NCI-H2227 treated with DMSO at 0.1 percent for 48 hours (cell line): ENCODE data around the gene PFAS.

Experiments used
- DNase-seq: peaks from one replicate; lab custom pipeline; 2025; lab: John Stamatoyannopoulos, UW

Gene PFAS

DNA sequence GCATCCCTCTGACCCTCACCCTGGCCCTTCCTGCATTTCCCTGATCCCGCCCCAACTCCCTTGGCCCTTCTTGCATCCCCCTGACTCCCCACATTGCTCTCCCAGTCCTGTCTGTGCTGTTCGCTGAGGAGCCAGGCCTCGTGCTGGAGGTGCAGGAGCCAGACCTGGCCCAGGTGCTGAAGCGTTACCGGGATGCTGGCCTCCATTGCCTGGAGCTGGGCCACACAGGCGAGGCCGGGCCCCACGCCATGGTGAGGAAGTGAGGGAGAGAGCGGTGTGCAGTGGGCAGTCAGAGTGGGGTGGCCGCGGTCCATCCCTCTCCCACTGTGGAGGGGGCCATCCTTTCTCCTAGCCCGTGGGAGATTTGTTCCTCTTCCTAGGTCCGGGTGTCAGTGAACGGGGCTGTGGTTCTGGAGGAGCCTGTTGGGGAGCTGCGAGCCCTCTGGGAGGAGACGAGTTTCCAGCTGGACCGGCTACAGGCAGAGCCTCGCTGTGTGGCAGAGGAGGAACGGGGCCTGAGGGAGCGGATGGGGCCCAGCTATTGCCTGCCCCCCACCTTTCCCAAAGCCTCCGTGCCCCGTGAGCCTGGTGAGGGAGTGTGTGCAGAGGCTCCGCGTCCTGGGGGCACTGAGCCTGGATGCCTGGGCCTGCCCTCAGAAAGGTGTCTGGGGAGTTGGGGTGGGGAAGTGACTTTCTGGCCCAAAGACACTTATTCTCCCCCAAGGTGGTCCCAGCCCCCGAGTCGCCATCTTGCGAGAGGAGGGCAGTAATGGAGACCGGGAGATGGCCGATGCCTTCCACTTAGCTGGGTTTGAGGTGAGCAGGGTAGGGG is 17.8 kb downstream of the PFAS start:
- DNase-seq: no peak

DNA sequence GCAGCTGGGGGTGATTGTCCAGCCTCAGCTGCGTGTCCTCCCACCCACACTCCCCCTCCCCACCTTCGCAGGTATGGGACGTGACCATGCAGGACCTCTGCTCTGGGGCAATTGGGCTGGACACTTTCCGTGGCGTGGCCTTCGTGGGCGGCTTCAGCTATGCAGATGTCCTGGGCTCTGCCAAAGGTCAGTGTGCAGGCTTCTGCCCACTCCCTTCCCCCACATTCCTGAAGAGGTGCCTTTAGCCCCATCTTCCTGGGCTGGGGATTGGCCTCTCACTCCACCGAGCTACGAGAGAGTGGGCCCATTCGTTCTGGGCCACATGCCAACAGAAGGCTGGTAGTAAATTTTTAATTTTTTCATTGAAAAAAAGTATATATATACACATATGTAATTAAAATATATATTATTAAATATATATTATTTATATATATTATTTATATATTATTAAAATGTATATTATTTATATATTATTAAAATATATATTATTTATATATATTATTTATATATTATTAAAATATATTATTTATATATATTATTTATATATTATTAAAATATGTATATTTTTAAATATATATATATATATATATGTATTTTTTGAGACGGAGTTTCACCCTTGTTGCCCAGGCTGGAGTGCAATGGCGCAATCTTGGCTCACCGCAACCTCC is 18.5 kb downstream of the PFAS start:
- DNase-seq: no peak

DNA sequence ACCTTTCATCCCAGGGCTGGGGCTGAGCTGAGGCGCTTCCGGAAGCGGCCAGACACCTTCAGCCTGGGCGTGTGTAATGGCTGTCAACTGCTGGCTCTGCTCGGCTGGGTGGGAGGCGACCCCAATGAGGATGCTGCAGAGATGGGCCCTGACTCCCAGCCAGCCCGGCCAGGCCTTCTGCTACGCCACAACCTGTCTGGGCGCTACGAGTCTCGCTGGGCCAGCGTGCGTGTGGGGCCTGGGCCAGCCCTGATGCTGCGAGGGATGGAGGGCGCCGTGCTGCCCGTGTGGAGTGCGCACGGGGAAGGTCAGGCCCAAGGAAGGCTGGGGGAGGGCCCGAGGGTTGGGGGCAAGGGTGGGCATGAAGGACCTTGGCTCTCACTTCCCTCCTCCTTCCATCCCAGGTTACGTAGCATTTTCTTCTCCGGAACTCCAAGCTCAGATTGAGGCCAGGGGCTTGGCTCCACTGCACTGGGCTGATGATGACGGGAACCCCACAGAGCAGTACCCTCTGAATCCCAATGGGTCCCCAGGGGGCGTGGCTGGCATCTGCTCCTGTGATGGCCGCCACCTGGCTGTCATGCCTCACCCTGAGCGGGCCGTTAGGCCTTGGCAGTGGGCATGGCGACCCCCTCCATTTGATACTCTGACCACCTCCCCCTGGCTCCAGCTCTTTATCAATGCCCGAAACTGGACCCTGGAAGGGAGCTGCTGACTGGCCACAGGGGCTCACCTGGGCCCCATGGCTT is 19.6 kb downstream of the PFAS start:
- no peak for DNase-seq

DNA sequence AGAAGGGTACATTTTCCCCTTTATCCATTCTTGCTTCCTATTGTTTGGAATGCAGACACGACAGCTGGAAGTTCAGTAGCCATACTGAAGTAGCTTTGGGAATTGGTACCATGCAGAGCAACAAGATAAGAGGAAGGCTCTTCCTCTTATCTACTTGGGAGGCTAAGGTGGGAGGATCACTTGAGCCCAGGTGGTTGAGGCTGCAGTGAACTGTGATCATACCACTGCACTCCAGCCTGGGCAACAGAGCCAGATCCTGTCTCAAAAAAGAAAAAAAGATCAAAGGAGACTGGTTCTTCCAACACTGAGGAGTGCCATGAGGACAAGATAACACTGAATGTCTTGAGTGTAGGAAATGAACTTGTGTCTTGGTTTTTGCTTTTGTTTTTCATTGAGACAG is 23.3 kb downstream of the PFAS start:
- DNase-seq: no peak

DNA sequence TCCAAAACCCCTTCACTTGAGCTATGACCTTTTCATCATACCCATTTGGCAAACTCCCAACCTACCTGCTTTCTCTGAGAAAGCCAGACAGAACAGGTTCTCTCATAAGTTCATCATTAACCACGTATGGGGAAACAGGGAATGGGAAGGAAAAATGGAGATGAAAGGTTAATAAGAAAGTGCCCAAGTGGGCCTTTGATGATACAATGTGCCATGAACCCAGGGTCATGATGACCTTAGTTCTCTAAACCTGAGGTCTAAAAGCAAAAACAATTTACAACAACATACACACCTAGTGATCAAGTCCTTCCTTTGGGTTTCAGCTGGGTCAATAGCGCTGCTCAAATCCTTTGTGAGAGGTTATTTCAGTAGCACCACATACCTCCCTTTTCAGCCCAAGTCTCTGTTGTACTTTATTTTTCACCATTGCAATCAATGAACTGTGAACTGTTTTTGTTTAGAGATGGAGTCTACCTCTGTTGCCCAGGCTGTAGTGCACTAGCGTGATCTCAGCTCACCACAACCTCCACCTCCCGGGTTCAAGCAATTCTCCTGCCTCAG is 24.9 kb downstream of the PFAS start:
- DNase-seq: no peak

DNA sequence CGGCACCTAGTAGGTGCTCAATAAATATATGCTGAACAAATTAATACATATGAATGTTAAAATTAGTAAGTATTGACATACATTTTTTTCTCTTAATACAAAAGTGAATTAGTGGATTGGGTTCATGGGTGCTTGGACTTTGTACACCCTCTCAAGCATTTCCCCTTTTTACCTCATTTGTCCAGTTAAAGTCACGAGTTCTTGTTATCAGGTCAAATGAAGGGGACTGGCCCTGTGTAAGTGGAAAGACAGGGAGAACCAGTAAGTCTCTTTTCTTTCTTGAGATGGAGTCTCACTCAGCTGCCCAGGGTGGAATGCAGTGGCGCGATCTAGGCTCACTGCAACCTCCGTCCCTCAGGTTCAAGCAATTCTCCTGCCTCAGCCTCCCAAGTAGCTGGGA is 25.7 kb downstream of the PFAS start:
- no peak for DNase-seq

DNA sequence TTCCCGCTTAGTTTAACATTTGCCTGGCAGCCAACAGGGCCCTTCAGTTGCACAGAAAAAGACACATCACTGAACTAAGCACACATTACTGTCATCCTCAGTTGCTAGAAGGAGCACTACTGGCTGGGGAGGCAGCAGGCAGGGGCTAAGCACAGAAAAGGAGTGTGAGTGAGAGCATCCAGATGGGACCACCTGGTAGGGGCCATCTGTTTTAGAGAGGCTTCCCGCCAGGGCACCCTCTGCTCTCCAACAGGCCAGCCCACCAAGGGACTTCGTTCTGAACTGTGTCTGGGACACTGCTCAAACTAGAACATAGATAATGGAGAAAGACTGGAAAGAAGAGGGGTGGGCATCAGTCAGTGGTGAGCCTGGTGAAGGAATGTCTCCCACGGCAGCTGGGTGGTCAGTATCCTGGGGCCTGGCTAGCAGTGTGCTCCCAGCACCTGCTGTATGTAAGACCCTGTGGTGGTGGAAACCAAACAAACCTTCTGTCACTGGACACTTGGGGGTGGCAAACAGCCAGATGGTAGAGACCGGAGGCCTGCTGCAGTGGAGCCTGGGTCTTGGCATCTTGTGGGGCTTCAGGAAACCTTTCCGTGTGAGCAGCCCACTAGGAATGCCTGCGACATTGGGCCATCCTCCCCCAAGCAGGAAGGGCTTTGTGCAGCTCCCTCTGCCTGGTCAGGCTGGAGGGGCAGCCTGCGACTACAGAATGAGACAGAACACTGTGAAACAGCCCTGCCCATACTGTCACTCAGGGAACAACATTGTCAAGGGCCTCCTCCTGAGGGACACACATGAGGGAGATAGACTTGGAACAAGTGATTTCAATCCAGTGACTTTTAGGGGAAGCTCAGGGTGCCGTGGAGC is 26.6 kb downstream of the PFAS start:
- DNase-seq: no peak

DNA sequence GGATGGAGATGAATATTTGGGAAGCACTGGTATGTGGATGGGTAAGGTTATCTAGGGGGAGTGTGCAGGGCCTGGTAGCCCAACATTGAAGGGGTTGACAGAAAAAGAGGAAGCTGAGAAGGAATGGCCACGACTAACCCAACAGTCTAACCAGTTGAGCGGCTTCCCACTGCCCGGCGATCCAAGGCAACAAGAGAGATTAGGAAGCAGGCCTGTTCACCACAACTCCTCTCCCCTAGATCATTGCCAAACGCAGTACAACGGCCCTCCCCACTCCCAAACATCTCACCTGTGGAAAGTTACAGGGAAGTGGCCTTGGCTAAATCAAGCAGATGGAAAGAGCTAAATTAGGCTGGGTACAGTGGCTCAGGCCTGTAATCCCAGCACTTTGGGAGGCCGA is 28.2 kb downstream of the PFAS start:
- DNase-seq: no peak

DNA sequence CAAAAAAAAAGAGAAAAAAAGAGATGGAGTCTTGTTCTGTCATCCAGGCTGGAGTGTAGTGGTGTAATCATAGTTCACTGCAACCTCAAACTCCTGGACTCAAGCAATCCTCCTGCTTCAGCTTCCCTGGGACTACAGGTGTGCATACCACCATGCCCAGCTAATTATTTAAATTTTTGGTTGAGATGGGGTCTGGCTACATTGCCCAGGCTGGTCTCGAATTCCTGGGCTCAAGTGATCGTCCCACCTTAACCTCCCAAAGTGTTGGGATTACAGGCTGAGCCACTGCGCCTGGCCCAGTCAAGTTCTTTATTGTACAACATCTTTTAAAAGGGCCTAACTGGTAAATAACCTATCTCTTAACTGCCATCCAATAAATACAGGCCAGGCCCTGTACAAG is 33.3 kb downstream of the PFAS start:
- no peak for DNase-seq

DNA sequence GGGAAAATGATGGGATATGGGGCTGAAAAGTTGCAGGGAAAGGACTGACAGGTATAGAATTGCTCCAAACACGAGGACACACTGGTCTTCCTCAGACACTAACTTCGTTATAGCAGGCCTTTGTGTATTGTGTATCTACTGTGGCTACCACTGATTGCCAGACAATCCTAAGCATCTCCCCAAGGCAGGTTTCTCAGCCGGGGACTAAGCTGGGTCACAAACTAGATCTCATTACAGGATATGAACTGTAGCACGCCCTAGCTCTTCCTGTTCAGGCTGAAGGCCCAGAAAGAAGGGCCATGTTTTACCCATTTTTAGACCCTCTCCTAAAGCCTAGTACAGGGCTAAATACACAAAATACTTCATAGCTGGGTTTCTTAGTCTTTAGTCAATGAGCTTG is 34.3 kb downstream of the PFAS start:
- DNase-seq: no peak

DNA sequence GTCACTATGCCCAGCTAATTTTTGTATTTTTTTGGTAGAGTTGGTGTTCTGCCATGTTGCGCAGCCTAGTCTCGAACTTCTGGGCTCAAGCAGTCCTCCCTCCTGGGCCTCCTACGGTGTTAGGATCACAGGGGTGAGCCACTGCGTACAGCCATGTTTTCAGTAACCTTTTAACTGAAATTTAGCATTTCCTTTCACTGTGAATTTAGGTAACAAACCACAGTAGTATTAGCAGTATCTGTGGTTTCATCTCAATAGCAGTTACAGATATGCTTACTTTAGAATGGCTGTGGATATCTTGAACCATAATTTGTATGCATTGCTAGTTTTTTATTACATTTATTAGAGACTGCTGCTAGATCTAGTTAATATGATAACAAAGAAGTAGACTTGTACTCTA is 35.0 kb downstream of the PFAS start:
- DNase-seq: no peak

DNA sequence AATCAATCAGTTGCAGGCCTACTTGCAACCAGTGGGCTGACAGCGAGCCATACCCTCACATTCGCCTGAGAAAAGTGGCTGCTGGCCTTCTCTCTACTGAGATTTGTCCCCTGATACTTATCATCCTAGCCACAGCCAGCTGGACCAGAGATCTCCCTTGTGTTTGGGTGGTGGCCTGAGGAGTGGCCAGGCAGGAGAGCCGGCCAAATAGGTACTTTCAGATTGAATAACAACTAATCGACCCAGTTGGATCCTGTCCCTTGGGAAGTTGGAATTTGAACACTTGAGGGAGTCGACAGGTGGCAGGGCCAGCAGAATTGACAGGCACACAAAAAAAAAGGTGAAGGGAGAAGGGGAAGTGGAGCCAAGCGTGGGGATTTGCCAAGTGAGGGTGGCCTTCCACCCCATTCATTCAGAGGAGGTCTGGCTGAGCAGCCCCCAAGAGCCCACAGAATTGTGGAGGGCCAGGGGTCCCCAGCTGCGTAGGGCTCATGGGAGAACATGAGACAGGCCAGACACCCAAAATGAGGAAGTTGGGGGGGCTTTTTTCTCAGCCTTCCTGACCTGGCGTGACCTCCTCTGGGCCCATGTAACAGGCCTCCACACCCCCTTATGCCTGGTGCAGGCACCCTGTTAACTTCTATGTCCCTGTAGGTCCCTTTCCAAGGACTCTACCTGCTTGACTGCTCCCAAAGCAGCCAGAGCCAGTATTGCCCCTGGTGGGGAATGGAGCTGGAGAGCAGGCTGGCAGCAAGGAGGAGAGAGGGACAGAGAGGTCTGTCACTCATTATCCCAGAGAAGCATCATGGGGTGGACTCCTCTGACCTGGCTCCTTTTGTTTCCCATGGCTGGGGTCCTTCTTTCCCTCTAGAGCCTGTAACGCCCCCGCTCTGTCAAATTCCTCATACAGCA is 36.4 kb downstream of the PFAS start:
- no peak for DNase-seq

DNA sequence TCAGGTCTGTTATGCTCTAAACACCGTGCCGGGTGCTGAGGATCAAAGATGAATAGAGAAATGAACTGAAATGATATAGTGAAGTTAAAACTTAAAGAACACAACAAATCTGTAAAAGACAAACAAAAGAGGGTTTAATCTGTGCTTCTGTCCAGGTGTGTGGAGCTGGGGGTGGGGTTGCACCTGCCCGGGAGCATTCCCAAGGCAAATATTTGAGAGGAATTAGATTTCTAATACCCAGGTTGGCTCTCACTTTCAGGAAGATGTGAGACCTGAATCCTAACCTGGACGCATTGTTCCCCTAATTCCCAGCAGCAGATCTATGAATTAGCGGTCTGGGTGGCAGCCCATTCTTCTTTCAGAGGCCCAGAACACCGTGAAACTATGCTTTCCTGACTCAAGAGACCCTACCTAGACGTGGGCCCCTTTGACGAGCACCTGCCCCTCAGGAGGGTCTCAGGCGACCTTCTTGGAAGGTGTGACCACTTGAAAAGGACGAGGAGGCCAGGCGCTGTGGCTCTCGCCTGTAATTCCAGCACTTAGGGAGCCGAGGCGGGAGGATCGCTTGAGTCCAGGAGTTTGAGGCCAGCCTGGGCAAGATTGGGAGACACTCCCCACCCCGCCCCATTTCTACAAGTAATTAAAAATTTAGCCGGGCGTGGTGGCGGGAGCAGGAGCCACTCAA is 38.7 kb downstream of the PFAS start:
- no peak for DNase-seq

DNA sequence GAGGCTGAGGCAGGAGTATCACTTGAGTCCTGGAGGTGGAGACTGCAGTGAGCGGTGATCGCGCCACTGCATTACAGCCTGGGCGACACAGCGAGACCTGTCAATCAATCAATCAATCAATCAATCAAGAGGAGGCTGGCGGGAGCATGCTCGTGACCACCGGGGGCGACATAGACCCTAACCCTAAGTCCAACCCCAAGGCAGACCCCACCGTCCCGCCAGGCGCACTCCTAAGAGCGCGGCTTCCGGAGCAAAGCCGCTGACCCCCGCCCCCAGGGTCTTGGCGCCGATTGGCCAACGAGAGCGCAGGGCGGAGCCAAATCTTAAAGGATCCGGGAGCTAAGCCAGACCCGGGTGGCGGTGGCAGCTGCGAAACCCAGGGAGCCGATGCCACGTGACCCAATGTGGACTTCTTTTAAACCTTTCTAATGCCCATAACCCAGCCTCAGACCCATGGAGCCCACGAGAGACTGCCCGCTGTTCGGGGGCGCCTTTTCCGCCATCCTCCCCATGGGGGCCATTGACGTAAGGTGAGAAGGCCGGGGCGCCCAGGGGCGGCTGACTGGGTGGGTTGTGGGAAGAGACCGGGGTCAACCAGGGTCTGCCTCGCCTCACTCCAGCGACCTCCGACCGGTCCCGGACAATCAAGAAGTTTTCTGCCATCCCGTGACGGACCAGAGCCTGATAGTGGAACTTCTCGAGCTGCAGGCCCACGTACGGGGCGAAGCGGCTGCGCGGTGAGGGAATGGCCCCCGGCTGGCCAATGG is 39.4 kb downstream of the PFAS start, which contains the start of gene RANGRF:
Gene RANGRF, plus strand, starts transcription at position 335 of the 767 bp plus-strand sequence. Its CDS starts 119 bp downstream, at position 454.
- peak; percentile 59 for DNase-seq

DNA sequence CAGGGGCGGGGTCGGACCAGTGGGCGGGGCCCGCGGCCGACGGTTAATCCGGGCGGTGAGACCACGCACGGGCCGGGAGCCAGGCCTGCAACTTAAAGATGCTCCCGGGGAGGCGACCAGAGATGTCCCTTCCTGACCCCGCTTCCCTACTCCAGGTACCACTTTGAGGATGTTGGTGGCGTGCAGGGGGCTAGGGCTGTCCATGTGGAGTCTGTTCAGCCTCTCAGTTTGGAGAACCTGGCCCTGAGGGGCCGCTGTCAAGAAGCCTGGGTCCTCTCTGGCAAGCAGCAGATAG is 40.0 kb downstream of the PFAS start:
- no peak for DNase-seq

DNA sequence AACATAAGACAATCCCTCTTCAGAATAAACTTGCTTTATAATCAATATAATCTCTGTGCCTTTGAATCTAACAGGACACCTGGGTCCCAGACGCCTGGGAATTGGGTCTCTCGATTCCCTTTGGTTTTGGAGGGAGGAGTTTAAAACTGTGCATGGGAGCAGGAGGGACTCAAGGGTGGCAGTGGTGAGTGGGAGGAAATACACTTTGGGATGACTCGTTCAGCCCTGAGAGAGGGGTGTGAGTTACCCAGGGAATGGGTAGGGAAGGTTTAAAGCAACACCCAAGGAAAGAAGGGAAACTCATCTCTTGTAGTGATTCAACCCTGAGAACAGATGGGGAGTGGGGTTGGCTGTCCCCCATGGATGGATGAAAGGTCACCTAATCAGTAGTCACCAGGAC is 41.0 kb downstream of the PFAS start:
- no peak for DNase-seq

DNA sequence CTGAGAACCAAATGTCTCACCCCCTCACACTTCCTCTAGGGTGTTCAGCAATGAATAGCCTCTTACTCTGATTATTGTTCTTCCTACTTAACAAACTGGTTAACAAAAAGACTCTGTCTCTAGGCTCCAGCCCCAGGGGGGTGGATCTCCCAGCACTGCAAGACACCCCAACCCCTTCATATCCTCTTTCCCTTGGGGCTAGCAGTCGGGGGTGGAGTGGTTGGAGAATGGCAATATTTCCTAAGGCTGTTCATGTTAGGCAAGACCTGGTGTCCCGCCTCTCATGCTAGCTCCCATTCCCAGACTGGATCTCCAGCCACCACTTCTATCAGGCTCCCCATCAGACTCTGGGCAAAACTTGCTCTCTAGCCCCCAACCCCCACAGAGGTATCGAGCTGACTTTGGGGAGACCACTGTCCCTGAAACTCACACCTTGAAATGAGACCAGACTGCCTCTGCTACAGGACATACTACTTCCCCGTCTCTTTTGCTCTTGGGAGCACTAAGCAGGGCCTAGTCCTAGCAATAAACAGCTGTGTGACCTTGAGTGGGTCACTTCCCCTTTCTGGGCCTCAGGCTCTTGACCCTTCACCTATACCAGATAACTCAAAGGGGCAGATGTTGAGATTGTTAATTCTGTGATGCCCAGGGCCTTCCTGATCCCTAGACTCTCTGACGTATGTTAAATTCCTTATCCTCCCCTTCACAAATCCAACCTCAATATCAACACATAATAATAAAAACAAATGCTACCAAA is 43.7 kb downstream of the PFAS start:
- no peak for DNase-seq

DNA sequence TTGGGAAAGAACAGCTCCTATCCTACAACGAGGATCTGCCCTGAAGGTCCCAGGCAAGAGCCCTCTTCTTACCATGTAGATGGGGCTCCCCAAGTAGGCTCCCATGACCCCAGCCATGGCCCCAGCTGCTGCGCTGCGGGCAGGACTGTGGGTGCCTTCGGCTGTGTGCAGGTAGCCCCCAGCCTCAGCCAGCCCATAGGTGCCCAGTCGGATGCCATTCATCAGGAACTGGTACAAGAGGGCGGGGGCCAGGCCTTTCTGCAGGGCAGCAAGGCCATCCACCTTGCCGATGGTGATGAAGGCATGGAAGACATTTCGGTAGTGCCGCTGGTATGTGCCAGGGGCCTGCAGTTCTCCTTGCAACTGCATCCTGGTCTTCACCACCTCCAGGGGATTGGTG is 45.3 kb downstream of the PFAS start:
- no peak for DNase-seq
